Neural cell (in vitro differentiated cells): ENCODE measurements around the gene ETFA.

Source experiments
- EP300 ChIP-seq: fragments of 450-650 bp; conservative IDR thresholded peaks from 2 replicates; pipeline ENCODE4 v1.6.1; 2014; ENCODE audit warnings: antibody characterized with exemption, mild to moderate bottlenecking, moderate library complexity; ENCODE audit not compliant: poor library complexity, severe bottlenecking
- EZH2 ChIP-seq: fragments of 200-600, 300-800 bp; shearing (Covaris generic), sonication (generic); IDR thresholded peaks from 2 replicates; pipeline ENCODE4 v1.6.1; 2014; ENCODE audit warnings: antibody characterized with exemption, low read length, borderline replicate concordance, mild to moderate bottlenecking; ENCODE audit not compliant: insufficient read depth, poor library complexity, severe bottlenecking
- POLR2AphosphoS5 ChIP-seq: IDR thresholded peaks from 2 replicates; pipeline ENCODE4 v1.6.1; 2012
- RAD21 ChIP-seq: fragments of 450-650 bp; conservative IDR thresholded peaks from 2 replicates; pipeline ENCODE4 v1.6.1; 2014; ENCODE audit warnings: antibody characterized with exemption, mild to moderate bottlenecking, moderate library complexity
- TAF1 ChIP-seq: IDR thresholded peaks from 2 replicates; pipeline ENCODE4 v1.6.1; 2012; ENCODE audit warnings: low read depth
- TF ChIP-seq, protein P1 (sequence below): fragments of 450-650 bp; IDR thresholded peaks from 2 replicates; pipeline ENCODE4 v1.5.1; 2014; ENCODE audit warnings: antibody characterized with exemption, mild to moderate bottlenecking, moderate library complexity; ENCODE audit not compliant: poor library complexity, severe bottlenecking
- TF ChIP-seq, protein P2 (sequence below): IDR thresholded peaks from 2 replicates; pipeline ENCODE4 v1.6.1; 2012; ENCODE audit warnings: borderline replicate concordance

DNA sequence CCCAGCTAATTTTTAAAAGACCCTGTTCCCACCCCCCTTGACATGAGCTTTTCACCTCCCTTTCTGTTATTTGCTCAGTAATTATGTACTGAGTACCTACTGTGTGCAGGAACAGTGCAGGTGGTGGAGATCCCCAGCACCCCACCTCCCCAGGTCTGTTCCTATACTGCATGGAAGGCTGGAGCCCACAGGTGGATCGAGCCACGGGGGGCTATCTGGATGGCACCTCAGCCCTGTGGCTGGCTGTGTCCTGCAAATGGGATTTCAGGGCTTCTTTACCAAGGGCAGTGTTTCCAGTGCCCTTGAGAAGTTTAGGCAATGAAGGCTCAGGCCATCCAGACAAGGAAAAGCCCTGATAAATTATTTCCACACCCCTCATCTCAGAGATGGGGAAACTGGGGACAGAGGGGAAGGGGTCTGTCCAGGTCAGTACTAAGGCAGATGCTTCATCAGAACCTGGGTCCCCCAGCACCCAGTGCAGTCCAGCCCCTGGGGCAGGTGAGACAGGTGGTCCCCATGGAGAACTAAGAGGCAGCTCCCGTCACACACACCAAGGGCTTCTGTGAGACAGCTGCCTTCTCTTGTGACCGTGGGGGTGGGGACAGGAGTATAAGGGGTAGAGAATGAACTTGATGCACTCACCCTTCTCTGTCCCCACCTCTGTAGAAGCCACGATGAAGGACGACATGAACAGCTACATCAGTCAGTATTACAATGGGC is 109.6 kb downstream of the ETFA start:
- TF ChIP-seq, protein P1, sequence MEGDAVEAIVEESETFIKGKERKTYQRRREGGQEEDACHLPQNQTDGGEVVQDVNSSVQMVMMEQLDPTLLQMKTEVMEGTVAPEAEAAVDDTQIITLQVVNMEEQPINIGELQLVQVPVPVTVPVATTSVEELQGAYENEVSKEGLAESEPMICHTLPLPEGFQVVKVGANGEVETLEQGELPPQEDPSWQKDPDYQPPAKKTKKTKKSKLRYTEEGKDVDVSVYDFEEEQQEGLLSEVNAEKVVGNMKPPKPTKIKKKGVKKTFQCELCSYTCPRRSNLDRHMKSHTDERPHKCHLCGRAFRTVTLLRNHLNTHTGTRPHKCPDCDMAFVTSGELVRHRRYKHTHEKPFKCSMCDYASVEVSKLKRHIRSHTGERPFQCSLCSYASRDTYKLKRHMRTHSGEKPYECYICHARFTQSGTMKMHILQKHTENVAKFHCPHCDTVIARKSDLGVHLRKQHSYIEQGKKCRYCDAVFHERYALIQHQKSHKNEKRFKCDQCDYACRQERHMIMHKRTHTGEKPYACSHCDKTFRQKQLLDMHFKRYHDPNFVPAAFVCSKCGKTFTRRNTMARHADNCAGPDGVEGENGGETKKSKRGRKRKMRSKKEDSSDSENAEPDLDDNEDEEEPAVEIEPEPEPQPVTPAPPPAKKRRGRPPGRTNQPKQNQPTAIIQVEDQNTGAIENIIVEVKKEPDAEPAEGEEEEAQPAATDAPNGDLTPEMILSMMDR = no peak
- TF ChIP-seq EZH2 = no peak
- TF ChIP-seq RAD21 = no peak
- no peak for TF ChIP-seq EP300
- no peak for TF ChIP-seq POLR2AphosphoS5
- TF ChIP-seq, protein P2, sequence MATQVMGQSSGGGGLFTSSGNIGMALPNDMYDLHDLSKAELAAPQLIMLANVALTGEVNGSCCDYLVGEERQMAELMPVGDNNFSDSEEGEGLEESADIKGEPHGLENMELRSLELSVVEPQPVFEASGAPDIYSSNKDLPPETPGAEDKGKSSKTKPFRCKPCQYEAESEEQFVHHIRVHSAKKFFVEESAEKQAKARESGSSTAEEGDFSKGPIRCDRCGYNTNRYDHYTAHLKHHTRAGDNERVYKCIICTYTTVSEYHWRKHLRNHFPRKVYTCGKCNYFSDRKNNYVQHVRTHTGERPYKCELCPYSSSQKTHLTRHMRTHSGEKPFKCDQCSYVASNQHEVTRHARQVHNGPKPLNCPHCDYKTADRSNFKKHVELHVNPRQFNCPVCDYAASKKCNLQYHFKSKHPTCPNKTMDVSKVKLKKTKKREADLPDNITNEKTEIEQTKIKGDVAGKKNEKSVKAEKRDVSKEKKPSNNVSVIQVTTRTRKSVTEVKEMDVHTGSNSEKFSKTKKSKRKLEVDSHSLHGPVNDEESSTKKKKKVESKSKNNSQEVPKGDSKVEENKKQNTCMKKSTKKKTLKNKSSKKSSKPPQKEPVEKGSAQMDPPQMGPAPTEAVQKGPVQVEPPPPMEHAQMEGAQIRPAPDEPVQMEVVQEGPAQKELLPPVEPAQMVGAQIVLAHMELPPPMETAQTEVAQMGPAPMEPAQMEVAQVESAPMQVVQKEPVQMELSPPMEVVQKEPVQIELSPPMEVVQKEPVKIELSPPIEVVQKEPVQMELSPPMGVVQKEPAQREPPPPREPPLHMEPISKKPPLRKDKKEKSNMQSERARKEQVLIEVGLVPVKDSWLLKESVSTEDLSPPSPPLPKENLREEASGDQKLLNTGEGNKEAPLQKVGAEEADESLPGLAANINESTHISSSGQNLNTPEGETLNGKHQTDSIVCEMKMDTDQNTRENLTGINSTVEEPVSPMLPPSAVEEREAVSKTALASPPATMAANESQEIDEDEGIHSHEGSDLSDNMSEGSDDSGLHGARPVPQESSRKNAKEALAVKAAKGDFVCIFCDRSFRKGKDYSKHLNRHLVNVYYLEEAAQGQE = no peak
- TF ChIP-seq TAF1 = no peak
